GM18861 (cell line): Measurements from ENCODE around the gene IQCB1.
A peak's percentile ranks its signal among the peaks of the same experiment; 100 is the strongest.
"Not testable (repeated sequence)": the region's sequence is repeated elsewhere in the genome, so short reads cannot be mapped to it uniquely, and the experiment has no call there.

ENCODE experiments used
- ATAC-seq: cut with Tn5 transposase; IDR thresholded peaks from one replicate; pipeline ENCODE4 v1.9.1; 2021; ENCODE audit not compliant: unreplicated experiment

Gene IQCB1, protein sequence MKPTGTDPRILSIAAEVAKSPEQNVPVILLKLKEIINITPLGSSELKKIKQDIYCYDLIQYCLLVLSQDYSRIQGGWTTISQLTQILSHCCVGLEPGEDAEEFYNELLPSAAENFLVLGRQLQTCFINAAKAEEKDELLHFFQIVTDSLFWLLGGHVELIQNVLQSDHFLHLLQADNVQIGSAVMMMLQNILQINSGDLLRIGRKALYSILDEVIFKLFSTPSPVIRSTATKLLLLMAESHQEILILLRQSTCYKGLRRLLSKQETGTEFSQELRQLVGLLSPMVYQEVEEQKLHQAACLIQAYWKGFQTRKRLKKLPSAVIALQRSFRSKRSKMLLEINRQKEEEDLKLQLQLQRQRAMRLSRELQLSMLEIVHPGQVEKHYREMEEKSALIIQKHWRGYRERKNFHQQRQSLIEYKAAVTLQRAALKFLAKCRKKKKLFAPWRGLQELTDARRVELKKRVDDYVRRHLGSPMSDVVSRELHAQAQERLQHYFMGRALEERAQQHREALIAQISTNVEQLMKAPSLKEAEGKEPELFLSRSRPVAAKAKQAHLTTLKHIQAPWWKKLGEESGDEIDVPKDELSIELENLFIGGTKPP

DNA sequence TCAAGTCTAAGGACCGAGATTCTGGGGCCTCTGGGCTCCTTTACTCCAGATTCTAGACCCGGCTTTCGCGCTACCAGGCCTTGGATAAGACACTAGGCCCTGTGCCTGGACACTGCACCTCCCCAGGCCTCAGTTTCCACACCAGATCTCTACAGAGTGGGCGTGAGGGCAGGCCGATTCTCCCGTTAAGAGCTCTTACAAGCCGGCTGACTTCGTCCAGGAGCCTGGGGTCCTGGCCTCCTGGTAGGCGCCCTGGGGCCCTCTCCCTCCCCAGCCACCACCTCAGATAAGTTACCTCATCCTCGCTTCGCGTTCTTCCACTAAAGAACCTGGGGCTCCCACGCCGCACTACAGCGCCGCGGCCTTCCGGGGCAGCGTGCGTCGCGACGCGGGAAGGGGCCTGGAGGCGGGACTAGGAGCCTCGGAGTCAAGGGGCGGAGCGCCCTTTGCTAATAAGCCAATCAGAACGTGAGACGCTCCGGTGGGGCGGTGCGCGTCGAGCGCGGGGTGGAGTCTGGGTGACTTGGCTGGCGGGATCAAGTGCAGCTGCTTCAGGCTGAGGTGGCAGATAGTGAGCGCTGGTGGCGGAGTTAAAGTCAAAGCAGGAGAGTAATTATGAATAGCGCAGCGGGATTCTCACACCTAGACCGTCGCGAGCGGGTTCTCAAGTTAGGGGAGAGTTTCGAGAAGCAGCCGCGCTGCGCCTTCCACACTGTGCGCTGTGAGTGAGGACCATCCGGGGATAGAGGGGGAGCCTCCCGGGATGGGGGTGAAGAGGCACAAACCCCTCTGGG, at the start of gene IQCB1, which contains the start of gene EAF2:
Gene IQCB1 (minus strand): TSS at position 390 of the 794 bp plus-strand sequence. CDS start 6,100 bp downstream, outside the sequence.
Gene EAF2 (plus strand): TSS at position 539 of the 794 bp plus-strand sequence. CDS start 77 bp downstream, at position 616.
- peak; percentile 96 for ATAC-seq

DNA sequence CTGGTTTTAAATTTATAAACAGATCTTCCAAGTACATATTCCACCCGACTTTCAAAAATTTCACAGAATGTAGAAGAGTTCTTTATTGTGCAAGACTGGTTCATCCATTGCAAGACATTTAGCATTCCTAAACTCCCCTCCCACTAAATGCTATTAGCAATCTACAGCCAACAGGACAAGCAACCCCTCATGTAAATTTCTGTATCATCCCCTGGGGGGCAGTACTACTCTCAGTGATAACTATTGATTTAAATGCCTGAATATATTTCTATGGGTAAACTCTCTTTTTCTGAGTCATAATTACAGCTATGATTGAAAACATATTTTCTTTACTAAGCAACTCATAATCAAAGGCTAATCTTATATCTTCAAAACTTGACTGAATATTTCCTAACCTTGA, 48.6 kb upstream of the IQCB1 start:
- no peak for ATAC-seq

DNA sequence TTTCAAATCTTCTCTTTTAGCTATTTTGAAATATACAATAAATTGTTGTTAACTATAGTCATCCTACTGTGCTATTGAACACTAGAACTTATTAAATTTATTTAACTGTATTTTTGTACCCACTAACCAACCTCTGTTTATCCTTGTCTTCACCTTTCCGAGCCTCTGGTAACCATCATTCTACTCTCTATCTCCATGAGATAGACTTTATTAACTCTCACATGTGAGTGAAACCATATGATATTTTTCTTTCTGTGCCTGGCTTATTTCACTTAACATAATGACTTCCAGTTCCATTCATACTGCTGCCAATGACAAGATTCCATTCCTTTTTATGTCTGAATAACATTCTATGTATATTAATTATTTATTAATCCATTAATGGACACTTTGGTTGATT, 43.6 kb upstream of the IQCB1 start:
- no peak for ATAC-seq

DNA sequence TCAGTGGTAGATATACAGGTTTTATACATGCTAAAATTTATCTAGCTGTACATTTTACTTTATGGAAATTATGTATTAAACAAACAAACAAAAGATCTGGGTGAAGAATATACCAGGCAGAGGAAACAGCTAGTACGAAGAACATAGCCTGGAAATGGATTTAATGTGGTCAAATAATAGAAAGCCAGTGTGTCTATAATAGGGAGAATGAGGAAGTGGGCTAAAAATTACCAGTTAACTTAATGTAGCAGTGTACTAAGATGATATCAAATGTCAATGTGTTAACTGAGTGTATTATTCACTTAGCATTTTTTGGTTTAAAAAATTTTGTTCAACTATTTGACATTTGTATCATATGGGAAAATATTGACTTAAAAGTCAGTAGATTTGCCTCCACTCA, 36.6 kb upstream of the IQCB1 start:
- no peak for ATAC-seq

DNA sequence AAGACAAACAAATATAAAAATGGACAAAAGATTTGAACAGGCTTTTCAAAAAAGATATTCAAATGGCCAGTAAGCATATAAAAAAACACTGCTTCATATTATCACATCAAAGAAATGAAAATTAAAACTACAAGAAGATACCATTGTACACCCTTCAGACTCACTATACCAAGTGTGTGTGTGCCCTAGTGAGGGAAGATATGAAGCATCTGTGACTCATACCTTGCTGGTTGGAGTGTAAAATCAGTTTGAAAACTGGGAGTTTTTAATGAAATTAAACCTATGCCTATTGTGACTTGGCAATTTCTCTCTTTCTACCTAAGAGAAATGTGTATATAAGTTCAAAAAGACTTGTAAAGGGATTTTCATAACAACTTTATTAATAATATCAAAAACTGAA, 35.9 kb upstream of the IQCB1 start:
- no peak for ATAC-seq

DNA sequence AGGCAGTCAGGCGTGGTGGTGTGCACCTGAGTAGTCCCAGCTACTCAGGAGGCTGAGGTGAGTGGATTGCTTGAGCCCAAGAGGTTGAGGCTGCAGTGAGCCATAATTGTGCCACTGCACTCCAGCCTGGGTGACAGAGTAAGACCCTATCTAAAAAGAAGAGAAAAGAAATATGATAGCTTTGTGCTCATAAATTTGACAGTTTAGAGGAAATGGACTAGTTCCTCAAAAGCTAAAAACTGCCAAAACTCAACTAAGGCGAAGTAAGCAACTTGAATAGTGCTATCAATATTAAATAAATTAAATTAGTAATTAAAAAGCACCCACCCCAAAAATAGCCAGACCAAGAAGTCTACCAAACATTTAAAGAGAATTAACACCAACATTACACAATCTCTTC, 34.9 kb upstream of the IQCB1 start:
- no peak for ATAC-seq

DNA sequence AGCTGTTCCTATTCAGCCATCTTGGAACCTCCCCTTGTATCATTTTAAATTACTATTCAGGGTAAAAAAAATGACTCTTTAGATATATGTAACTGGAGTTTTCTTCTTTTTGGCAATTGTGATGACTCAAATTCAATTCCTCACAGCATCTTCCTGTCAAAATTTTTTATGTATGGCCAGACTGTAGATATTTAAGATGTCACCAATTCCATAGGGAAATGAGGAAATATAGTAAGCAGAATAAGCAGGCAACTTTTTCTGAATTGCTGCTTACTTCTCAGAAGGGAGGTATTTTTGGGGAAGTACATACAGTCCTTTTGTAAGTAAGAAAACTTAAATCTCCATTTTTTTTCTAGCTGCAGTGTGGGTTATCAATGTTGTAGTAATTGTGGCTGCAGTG, 28.9 kb upstream of the IQCB1 start:
- ATAC-seq: no peak

DNA sequence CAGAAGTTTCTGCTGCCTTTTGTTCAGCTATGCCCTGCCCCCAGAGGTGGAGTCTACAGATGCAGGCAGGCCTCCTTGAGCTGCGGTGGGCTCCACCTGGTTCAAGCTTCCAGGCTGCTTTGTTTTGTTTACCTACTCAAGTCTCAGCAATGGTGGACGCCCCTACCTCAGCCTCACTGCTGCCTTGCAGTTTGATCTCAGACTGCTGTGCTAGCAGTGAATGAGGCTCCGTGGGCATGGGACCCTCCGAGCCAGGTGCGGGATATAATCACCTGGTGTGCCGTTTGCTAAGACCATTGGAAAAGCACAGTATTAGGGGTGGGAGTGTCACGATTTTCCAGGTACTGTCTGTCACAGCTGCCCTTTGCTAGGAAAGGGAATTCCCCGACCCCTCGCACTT, 28.4 kb upstream of the IQCB1 start:
- ATAC-seq: not testable (repeated sequence)

DNA sequence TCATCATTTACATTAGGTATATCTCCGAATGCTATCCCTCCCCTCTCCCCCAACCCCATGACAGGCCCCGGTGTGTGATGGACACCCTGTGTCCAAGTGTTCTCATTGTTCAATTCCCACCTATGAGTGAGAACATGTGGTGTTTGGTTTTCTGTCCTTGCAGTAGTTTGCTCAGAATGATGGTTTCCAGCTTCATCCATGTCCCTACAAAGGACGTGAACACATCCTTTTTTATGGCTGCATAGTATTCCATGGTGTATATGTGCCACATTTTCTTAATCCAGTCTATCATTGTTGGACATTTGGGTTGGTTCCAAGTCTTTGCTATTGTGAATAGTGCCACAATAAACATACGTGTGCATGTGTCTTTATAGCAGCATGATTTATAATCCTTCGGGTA, 22.9 kb upstream of the IQCB1 start:
- not testable (repeated sequence) for ATAC-seq

DNA sequence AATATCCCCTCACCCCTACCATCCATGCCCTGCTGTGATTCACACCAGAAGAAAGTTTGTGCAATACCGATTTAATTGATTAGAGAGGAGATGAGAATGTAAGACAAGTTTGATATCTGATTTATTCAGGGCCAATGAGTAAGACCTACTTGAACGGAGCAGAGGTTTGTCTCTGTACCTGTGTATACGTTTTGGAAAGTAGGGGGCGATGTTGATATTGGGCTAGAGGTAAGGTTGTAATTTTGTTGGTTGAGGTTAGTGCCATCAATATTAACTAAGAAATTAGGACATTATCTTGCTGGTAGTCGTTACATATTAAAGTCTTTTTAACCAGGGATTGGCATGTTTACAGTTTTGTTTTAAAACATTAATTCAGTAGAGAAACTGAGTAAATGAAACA, 20.7 kb upstream of the IQCB1 start:
- no peak for ATAC-seq

DNA sequence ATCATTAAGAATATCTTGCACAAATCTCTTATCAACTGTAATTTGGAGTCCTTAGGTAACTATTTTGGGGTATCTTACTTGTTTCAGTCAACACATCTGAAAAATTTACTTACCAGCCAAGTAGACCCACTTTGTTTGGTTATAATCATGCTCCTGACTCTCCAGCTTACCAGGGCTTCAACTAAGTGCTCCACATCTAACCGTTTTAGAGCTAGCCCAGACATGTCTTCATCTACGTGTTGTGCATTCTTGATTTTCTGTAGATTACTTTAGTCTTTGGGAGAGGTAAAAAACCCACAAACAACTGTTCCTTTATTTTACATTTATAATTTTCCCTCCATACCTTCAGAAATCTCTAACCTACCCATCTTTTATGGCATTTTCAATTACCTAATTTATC, 17.4 kb upstream of the IQCB1 start:
- ATAC-seq: no peak

DNA sequence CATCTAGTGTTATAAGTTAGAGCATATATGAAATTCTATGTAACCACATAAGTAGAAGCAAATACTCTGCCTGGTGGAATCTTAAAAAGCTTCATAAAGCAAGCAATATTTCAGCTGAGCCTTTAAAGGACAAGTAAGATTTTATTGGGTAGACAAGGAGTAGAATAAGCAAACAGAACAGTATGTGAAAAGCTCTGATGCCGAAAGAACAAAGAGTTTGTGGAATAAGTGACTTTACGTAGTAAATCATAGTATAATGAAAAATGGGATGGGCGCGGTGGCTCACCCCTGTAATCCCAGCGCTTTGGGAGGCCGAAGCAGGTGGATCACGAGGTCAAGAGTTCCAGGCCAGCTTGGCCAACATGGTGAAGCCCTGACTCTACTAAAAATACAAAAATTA, 10.0 kb upstream of the IQCB1 start:
- ATAC-seq: no peak

DNA sequence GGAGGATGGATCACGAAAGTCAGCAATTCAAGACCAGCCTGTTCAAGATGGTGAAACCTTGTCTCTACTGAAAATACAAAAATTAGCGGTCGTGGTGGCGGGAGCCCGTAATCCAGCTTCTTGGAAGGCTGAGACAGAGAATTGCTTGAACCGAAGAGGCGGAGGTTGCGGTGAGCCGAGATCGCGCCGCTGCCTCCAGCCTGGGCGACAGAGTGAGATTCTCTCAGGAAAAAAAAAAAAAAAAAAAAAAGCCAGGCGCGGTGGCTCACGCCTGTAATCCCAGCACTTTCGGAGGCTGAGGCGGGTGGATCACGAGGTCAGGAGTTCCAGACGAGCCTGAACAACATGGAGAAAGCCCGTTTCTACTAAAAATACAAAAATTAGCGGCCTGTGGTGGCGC, 5.1 kb upstream of the IQCB1 start:
- no peak for ATAC-seq

DNA sequence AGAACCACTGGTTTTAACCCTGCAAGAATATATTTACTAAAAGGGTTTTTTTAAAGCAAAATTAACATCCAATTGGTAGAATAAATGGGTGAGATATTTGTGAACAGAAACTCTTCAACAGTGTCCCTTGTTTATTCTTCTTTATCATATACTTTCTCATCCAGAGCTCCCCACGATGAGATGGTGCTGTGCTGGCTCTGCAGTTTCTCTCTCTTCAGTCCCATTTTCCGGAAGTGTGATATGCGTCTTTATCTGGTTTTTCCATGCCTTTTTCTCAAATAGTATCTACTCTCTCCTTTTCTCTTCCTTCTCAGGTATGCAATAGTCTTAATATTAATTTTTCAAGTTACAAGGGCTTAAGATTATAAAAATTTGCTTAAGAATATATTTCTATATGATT, 1.6 kb upstream of the IQCB1 start:
- no peak for ATAC-seq

DNA sequence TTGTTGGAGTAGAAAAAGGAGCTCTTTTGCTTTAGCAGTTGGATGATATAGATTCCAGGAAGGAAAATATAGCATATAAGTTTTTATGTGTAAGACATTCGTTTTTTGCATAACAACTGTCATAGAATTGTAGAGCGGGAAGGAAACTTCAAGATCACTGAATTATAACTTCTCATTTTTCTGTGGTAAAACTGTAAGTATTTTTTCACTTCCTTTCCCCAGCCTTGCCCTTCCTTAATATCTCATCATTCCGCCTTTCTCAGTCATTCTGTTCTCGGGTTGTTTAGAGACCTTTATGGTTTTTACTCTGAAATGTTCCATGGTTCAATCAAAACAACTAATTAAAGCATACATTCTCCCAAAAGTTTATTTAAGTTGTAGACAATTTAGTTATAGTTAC, 1.2 kb upstream of the IQCB1 start:
- no peak for ATAC-seq

DNA sequence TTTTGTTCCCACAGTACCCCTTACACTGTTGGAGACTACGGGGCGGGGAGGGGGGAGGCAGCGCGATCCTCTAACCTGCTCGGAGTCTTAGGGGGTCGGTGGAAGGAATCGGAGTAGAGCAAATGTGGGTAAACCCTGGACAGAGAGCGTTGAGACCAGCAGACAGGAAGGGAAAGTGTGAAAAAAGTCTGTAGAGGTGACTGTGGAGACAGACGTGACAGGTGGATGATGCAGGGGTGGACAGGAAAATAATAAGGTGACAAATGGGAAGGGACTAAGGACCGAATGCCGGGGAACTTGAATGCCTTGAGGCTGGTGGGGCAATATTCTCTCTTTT, 573 bp upstream of the IQCB1 start:
- no peak for ATAC-seq

DNA sequence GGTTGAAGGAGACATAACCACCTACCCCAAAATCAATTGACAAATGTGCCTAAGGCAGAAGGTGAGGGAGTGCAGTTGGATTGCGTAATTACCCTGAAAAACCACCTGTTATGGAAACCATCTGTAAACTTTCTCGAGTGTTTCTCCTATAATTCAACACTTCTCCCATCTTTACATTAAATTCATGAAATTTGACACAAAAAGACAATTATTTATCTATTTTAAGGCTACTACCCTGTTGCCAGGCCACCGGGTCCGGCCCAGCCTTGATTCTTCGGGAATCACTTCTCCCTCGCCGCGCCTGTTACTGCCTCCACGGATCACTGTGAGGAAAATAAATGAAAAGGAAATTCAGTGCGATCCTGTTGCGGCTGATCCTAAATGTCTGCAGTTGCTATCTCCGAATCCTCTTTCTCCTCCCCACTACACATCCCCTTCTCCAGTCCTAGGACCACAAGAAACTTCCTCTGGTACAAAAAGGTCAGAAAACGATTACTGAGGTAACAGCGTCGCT, 646 bp downstream of the IQCB1 start:
- ATAC-seq: no peak

DNA sequence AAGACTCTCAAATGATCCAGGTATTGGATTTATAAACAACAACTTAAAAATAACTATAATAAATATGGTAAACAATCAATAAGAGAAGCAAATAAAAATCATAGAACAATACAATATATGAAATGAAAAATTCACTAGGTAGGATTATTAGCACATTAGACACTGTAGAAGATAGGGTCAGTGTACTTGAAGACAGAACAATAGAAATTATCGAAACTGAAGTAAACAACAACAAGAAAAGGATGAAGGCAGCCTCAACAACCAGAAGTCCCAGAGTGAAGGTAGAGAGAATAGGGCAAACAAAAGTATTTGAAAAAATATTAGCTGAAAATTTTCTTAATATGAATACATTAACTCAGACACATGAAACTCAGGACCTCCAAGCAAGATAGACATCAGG, 11.9 kb downstream of the IQCB1 start:
- no peak for ATAC-seq

DNA sequence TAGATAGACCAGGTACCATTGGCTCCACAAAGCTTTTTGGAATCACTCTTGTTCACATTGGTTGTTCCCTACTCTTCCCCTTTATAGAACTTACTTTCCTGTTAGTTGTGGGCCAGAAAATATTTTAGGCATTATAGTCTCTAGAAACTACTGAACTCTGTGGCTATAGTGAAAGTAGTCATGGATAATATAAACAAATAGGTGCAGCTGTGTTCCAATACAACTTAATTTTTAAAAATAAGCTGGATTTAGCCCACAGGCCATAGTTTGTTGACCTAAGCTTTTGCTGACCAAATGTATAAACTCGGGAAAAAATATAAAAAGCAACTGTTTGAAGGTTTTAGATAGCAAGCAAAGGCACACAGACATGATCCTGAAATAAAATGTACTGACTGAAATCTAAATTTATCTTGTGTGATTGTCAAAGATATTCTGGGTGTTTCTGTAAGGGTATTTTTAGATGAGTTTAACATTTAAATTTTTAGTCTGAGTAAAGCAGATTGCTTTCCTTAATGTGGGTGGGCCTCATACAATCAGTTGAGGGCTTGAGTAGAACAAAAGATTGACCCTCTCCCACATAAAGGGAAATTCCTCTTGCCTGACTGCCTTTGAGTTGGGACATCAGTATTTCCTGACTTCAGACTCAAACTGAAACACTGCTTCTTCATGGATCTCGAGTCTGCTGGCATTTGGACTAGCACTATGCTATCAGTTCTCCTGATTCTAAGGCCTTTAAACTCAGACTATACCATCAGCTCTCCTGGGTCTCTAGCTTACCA, 13.2 kb downstream of the IQCB1 start:
- ATAC-seq: no peak

DNA sequence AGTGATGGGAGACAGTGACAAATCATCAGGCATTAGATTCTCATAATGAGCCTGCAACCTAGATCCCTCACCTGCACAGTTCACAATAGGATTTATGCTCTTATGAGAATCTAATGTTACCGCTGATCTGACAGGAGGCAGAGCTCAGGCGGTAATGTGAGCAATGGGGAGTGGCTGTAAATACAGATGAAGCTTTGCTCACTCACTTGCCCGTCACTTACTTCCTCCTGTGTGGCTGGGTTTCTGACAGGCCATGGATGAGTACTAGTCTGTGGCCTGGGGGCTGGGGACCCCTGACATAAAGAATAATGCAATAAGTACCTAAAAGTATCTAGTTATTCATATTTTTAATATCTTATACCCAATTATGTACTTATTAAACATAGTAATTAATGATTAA, 15.6 kb downstream of the IQCB1 start:
- ATAC-seq: no peak

DNA sequence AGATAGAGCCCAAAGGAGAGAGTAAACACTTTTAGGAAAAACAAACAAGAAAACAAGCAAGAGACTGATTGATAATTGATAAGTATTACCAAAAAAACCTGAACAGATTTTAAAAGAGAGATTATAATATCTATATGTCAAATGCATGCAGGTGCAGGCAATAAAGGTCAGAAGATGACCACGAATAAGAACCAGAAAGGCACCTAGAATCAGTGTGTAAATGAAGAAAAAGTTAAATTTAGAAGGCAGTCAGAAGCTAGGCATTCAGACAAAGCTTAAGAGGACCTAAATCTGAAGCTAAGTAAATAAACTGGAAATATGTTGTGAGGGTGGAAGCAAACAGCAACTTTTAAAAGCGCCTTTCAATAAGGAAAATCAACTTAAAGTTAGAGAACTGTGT, 16.3 kb downstream of the IQCB1 start:
- ATAC-seq: no peak
